GM06990 (cell line): ENCODE results near the gene MYPOP.
A peak's percentile ranks its signal among the peaks of the same experiment; 100 is the strongest.

ENCODE experiments used
- DNase-seq: peaks from one replicate; pipeline ENCODE4 v3.0.0-alpha.2; 2011; ENCODE audit not compliant: insufficient read length; ENCODE audit errors: extremely low read depth
- H3K27me3 ChIP-seq: replicated peaks from 2 replicates; pipeline ENCODE4 v1.6.0; 2011; ENCODE audit warnings: low read length; ENCODE audit not compliant: control insufficient read depth, insufficient read depth
- H3K36me3 ChIP-seq: 2 replicates; pipeline ENCODE4 v1.5.1; 2011; ENCODE audit warnings: low read length; ENCODE audit not compliant: control insufficient read depth, insufficient read depth
- H3K4me3 ChIP-seq: replicated peaks from 2 replicates; pipeline ENCODE4 v1.5.1; 2011; ENCODE audit warnings: low read depth, mild to moderate bottlenecking, control low read depth, low read length
- TF ChIP-seq, protein P1 (sequence below): IDR thresholded peaks from 2 replicates; pipeline ENCODE4 v1.5.1; 2011; ENCODE audit warnings: low read length, control low read depth, mild to moderate bottlenecking, inconsistent platforms; ENCODE audit not compliant: insufficient read depth, poor library complexity, severe bottlenecking

Gene MYPOP

DNA sequence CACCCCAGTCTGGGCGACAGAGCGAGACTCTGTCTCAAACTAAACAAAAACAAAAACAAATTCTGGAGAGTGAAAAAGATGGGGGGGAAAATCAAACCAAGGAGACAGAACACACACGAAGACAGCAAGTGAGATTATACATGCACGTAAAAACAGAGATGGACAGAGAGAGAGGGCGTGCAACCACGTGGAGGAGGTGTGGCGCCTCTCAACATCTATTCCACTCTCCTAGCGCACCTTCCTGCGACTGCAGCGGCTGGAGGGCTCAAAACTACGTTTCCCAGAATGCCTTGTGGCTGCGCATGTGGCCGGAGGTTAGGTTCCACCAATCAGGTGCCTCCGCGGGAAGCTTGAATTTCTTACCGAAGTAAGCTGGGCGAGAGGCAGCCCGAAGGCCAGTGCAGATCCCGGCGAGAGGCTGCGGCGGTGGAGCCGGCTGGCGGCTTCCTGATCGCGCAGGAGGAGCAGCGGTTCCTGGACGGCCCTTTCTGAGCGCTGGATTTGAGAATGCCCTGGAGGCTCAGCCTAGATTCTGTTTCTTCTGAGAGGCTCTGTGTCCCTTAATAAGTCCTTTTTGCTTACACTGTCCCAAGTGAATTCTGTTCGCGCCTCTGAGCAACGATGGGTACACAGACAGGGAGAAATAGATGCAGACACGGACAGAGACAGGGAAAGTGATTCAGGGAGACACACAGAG is 25.3 kb upstream of the MYPOP start:
- TF ChIP-seq, protein P1, sequence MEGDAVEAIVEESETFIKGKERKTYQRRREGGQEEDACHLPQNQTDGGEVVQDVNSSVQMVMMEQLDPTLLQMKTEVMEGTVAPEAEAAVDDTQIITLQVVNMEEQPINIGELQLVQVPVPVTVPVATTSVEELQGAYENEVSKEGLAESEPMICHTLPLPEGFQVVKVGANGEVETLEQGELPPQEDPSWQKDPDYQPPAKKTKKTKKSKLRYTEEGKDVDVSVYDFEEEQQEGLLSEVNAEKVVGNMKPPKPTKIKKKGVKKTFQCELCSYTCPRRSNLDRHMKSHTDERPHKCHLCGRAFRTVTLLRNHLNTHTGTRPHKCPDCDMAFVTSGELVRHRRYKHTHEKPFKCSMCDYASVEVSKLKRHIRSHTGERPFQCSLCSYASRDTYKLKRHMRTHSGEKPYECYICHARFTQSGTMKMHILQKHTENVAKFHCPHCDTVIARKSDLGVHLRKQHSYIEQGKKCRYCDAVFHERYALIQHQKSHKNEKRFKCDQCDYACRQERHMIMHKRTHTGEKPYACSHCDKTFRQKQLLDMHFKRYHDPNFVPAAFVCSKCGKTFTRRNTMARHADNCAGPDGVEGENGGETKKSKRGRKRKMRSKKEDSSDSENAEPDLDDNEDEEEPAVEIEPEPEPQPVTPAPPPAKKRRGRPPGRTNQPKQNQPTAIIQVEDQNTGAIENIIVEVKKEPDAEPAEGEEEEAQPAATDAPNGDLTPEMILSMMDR = no peak
- no peaks in the 10 kb centered on the region for H3K36me3 ChIP-seq
- H3K4me3 ChIP-seq = peak overlapping the region; percentile 32; the same call in 1 of the 2 replicates
- no peaks in the 10 kb centered on the region for H3K27me3 ChIP-seq
- peak; percentile 82 for DNase-seq

DNA sequence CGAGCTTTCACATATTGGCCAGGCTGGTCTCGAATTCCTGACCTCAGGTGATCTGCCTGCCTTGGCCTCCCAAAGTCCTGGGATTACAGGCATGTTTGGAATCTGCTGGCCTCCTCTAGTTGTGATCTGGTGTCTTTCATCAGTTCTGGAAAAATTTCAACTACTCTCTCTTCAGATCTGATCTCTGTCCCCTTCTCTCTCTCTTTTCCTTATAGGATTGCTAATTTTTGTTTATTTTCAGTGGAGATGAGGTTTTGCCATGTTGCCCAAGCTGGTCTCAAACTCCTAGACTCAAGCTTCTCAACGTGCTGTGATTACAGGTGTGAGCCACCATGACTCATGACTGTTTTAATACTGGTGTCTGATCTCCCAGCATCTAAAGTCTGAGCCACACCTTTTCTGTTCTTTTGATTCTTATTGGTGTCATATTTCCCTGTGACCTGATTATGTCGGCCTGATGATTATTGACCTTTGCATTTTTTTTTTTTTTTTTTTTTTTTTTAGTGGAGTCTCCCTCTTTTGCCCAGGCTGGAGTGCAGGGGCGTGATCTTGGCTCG is 22.6 kb upstream of the MYPOP start:
- Histone ChIP-seq H3K4me3 (no peak overlapping the region), H3K27me3 (no peaks in the 10 kb centered on the region), H3K36me3 (no peaks in the 10 kb centered on the region)
- no peak for DNase-seq
- TF ChIP-seq, protein P1 = no peak

DNA sequence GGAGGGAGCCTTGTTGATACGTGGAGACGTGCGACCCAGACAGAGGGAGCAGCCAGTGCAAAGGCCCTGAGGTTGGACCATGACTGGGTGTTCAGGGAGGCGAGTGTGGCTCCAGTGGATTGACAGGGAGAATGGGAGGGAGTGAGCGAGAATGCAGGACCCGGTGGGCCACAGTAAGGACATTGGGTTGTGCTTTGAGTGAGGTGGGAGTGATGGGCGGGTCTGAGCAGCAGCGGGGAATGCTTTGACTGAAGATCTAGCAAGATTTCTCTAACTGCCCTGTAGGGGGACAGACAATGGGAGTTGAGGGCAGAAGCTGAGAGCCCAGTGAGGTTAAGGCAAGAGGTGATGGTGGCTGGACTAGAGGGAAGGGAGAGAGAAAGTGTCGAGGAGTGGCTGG is 19.9 kb upstream of the MYPOP start:
- H3K27me3 ChIP-seq = peaks cover 2% of the 10 kb centered on the region; the same call in 1 of the 2 replicates
- TF ChIP-seq, protein P1 = peak; percentile 40
- no peaks in the 10 kb centered on the region for H3K36me3 ChIP-seq
- no peak overlapping the region for H3K4me3 ChIP-seq
- no peak for DNase-seq

GRCh38 chr19:45920458-45920857 is 18.0 kb upstream of the MYPOP start:
- TF ChIP-seq, protein P1 = no peak
- DNase-seq = no peak
- Histone ChIP-seq H3K4me3 (no peak overlapping the region), H3K36me3 (no peaks in the 10 kb centered on the region), H3K27me3 (peaks cover 2% of the 10 kb centered on the region; the same call in 1 of the 2 replicates)

DNA sequence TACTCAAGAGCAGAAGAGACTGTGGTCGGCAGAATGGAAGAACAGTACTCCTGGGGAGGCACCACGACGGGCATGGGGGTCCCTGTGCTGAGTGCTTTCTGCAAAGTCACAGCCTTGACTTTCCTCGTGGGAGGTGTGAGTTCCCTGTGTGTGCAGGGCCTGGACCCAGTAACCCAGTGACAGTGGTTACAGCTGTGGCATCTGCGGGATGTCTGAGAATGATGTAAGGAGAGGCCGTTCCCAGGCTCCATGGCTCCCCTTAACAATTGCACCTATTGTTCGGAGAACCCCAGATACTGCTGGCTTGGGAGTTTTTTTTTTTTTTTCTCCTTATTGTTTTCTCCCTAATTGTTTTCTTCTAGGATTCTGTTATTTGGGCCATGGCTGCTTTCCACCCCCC is 17.3 kb upstream of the MYPOP start:
- H3K36me3 ChIP-seq = no peaks in the 10 kb centered on the region
- H3K4me3 ChIP-seq = no peak overlapping the region
- TF ChIP-seq, protein P1 = no peak
- DNase-seq = no peak
- H3K27me3 ChIP-seq = peaks cover 2% of the 10 kb centered on the region; the same call in 1 of the 2 replicates
